Calu3 (cell line): ENCODE data around the gene FTO. TPM values are rescaled to one million over a fixed set of nuclear protein-coding genes. Genes with fewer than 3 reads are reported as not detected.

ENCODE experiments used
- BruUV-seq: library from RNA; stranded (reverse); fragments of 400-500 nt; replicated peaks from 2 replicates; lab custom pipeline; 2021; lab: Mats Ljungman, UMichigan
- CTCF ChIA-PET: fragments of 300-600 bp; sonication (Branson Sonifier 250); formaldehyde crosslinking; loops from one replicate; lab custom pipeline; 2022; ENCODE audit warnings: antibody characterized with exemption; lab: Charles Lee
- DNase-seq: peaks from one replicate; pipeline ENCODE4 v3.0.0; 2022
- H3K27ac Mint-ChIP-seq: one replicate; pipeline ENCODE4 v1.8.0; 2022; ENCODE audit warnings: mixed read lengths; ENCODE audit not compliant: unreplicated experiment
- H3K27me3 Mint-ChIP-seq: one replicate; pipeline ENCODE4 v1.8.0; 2022; ENCODE audit warnings: mixed read lengths; ENCODE audit not compliant: unreplicated experiment
- H3K36me3 Mint-ChIP-seq: one replicate; pipeline ENCODE4 v1.8.0; 2022; ENCODE audit warnings: mild to moderate bottlenecking, moderate library complexity, mixed read lengths; ENCODE audit not compliant: insufficient read depth, unreplicated experiment
- H3K4me1 Mint-ChIP-seq: one replicate; pipeline ENCODE4 v1.8.0; 2022; ENCODE audit warnings: mild to moderate bottlenecking, low read depth, mixed read lengths; ENCODE audit not compliant: unreplicated experiment
- H3K4me3 Mint-ChIP-seq: one replicate; pipeline ENCODE4 v1.8.0; 2022; ENCODE audit warnings: mild to moderate bottlenecking, low read depth, moderate library complexity, mixed read lengths; ENCODE audit not compliant: unreplicated experiment
- H3K9me3 Mint-ChIP-seq: one replicate; pipeline ENCODE4 v1.8.0; 2022; ENCODE audit warnings: low read depth, mixed read lengths; ENCODE audit not compliant: unreplicated experiment
- CTCF ChIP-seq: fragments of 200-600 bp; IDR thresholded peaks from one replicate; pipeline ENCODE4 v1.8.0; 2022; ENCODE audit warnings: antibody characterized with exemption; ENCODE audit not compliant: unreplicated experiment
- intact Hi-C: fragments of 100-400 bp; cut with micrococcal nuclease; formaldehyde crosslinking; loops from one replicate; pipeline ENCODE4 v1.10.0; 2022; ENCODE audit not compliant: unreplicated experiment
- total RNA-seq: library from RNA; stranded (reverse); gene quantifications from 2 replicates; pipeline ENCODE4 v1.2.3, GENCODE V29; 2022

The FTO gene
- total RNA-seq, 1 experiment from 2014 or later: 68.9 TPM

- no peak overlapping the region for H3K27ac Mint-ChIP-seq
- no peaks in the 10 kb centered on the region for H3K4me1 Mint-ChIP-seq
- no peak overlapping the region for H3K4me3 Mint-ChIP-seq
- H3K27me3 Mint-ChIP-seq: no peaks in the 10 kb centered on the region
- DNase-seq: no peak
- no peaks in the 10 kb centered on the region for H3K9me3 Mint-ChIP-seq
- no peaks in the 10 kb centered on the region for H3K36me3 Mint-ChIP-seq
- no peak for TF ChIP-seq CTCF
- intact Hi-C loops: no loop called here
- CTCF ChIA-PET: no interaction called here
- no TSS peak for BruUV-seq
These were observed 249.4 kb downstream of the FTO start for GRCh38 chr16:53953336-53953735.

GRCh38 chr16:53955221-53955875 is 251.4 kb downstream of the FTO start:
- H3K4me1 Mint-ChIP-seq: no peaks in the 10 kb centered on the region
- no peak for TF ChIP-seq CTCF
- H3K27ac Mint-ChIP-seq: no peak overlapping the region
- no peaks in the 10 kb centered on the region for H3K9me3 Mint-ChIP-seq
- no peaks in the 10 kb centered on the region for H3K36me3 Mint-ChIP-seq
- CTCF ChIA-PET: no interaction called here
- no peak for DNase-seq
- intact Hi-C loops: no loop called here
- H3K4me3 Mint-ChIP-seq: no peak overlapping the region
- no peaks in the 10 kb centered on the region for H3K27me3 Mint-ChIP-seq
- BruUV-seq: no TSS peak

GRCh38 chr16:53958341-53958880 is 254.5 kb downstream of the FTO start:
- TF ChIP-seq CTCF: no peak
- no peak for DNase-seq
- H3K27ac Mint-ChIP-seq: no peak overlapping the region
- no peaks in the 10 kb centered on the region for H3K4me1 Mint-ChIP-seq
- H3K36me3 Mint-ChIP-seq: no peaks in the 10 kb centered on the region
- CTCF ChIA-PET: interaction anchor here (0.6 kb wide), 2 partner anchors 397 kb away, joined by 3 to 7 read pairs; no protein-coding TSS in a partner anchor
- H3K9me3 Mint-ChIP-seq: no peaks in the 10 kb centered on the region
- intact Hi-C loops: no loop called here
- no peak overlapping the region for H3K4me3 Mint-ChIP-seq
- no TSS peak for BruUV-seq
- H3K27me3 Mint-ChIP-seq: no peaks in the 10 kb centered on the region

GRCh38 chr16:53960050-53960812 is 256.3 kb downstream of the FTO start:
- CTCF ChIA-PET: interaction anchor here (0.7 kb wide), 1 partner anchor 44 kb away, joined by 4 read pairs; no protein-coding TSS in a partner anchor
- BruUV-seq: no TSS peak
- H3K4me1 Mint-ChIP-seq: no peaks in the 10 kb centered on the region
- no peaks in the 10 kb centered on the region for H3K36me3 Mint-ChIP-seq
- no peak for TF ChIP-seq CTCF
- no peak for DNase-seq
- intact Hi-C loops: no loop called here
- no peaks in the 10 kb centered on the region for H3K27me3 Mint-ChIP-seq
- no peak overlapping the region for H3K27ac Mint-ChIP-seq
- no peak overlapping the region for H3K4me3 Mint-ChIP-seq
- H3K9me3 Mint-ChIP-seq: no peaks in the 10 kb centered on the region
